ENCODE measurements around the gene GUCY1A1. TPM values are rescaled to one million over a fixed set of nuclear protein-coding genes. Genes with fewer than 3 reads are reported as not detected.

GUCY1A1 gene
- total RNA-seq, 1 donor from 2014 or later, result 29.4 TPM

DNA sequence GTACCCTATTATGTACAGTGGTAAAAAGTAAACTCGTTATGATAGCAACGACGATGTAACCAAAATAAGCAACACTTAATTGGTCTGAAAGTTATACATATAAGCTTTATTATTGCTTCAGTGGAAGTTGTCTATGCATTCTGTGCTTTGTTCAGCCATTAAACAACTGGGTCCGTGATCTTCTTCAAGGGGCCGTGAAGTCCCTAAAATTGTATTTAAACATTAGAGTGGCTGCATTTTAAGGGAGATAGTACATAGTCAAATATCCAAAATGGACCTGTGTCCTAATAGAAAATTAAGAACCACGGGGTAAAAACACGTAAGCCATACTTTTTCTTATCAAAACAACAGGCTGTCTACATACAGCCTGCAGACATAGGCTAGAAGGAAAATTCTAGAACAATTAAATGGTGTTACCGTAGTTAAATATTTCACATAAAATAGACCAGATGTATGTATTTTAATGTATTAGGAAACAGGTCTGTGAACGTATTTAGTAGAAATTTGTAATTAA is 2.1 kb downstream of the GUCY1A1 start:
- peaks cover 4% of the 10 kb centered on the region for H3K36me3 Mint-ChIP-seq (ENCODE audit: low read depth)
- no peak overlapping the region for H3K27ac Mint-ChIP-seq (ENCODE audit: unreplicated experiment)

DNA sequence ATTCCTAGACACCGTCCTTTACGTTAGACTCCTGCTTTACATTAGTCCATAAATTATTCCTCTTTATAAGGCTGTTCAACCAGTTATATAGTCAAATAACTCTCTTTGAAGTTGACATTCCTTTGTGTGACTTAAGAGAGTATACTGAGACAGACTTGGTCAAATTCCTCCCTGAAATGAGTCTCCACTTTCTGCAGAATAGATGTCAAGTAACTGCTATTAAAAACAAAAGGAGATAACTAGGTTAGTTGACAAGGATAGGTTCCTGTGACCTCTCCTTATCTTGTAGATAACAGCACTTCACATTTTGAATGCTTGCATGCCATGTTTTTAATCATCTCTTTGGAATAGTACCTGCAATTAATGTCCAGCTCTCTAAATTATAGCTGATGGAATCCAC is 5.7 kb downstream of the GUCY1A1 start:
- TF ChIP-seq CTCF (IDR thresholded peaks at IDR 0.05), result no peak
- H3K27ac Mint-ChIP-seq (ENCODE audit: unreplicated experiment), result no peak overlapping the region
- peaks cover 4% of the 10 kb centered on the region for H3K36me3 Mint-ChIP-seq (ENCODE audit: low read depth)
- no peaks in the 10 kb centered on the region for H3K9me3 Mint-ChIP-seq (ENCODE audit: low read depth)
- DNase-seq (ENCODE audit: low spot score), result no peak
- no peaks in the 10 kb centered on the region for H3K27me3 Mint-ChIP-seq (ENCODE audit: low read depth)
- no peak overlapping the region for H3K4me3 Mint-ChIP-seq (ENCODE audit: unreplicated experiment)
- H3K4me1 Mint-ChIP-seq (ENCODE audit: low read depth), result peaks cover 51% of the 10 kb centered on the region

More for the DNA sequence above, 2.1 kb downstream of the GUCY1A1 start:
- DNase-seq (ENCODE audit: low spot score), result no peak
- TF ChIP-seq CTCF (IDR thresholded peaks at IDR 0.05), result no peak
- Mint-ChIP-seq H3K9me3 (ENCODE audit: low read depth) (no peaks in the 10 kb centered on the region), H3K27me3 (ENCODE audit: low read depth) (peaks cover 1% of the 10 kb centered on the region), H3K4me1 (ENCODE audit: low read depth) (peaks cover 60% of the 10 kb centered on the region), H3K4me3 (ENCODE audit: unreplicated experiment) (peak overlapping the region; percentile 82)

DNA sequence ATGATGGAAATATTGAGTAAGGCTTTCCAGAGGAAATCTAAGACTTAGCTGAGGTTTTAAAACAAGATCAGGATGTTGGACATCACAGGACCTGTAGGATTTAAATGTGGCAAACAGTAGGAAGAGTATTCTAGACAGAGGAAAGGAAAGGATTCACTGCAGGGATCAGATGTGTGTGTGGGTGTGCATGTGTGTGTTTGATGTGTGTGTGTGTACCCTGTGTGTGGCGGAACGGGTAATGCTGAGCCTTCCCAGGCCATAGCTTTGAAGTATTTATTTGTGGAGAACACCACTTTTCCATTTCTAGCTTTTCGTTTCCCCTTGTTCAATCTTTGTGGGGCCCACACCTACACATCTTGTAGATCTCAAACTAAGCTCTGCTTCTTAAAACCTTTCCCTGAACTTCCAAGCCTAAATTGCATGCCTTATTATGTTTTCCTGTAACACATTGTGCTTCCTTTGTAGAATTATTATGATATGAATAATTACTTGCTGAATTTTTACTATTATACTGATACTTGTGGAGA is 6.9 kb downstream of the GUCY1A1 start:
- no peak for DNase-seq (ENCODE audit: low spot score)
- no peaks in the 10 kb centered on the region for H3K27me3 Mint-ChIP-seq (ENCODE audit: low read depth)
- TF ChIP-seq CTCF (IDR thresholded peaks at IDR 0.05), result no peak
- H3K27ac Mint-ChIP-seq (ENCODE audit: unreplicated experiment), result no peak overlapping the region
- peaks cover 4% of the 10 kb centered on the region for H3K36me3 Mint-ChIP-seq (ENCODE audit: low read depth)
- peaks cover 52% of the 10 kb centered on the region for H3K4me1 Mint-ChIP-seq (ENCODE audit: low read depth)
- H3K9me3 Mint-ChIP-seq (ENCODE audit: low read depth), result no peaks in the 10 kb centered on the region
- no peak overlapping the region for H3K4me3 Mint-ChIP-seq (ENCODE audit: unreplicated experiment)

- Mint-ChIP-seq H3K4me1 (ENCODE audit: low read depth) (peaks cover 55% of the 10 kb centered on the region), H3K9me3 (ENCODE audit: low read depth) (no peaks in the 10 kb centered on the region), H3K4me3 (ENCODE audit: unreplicated experiment) (no peak overlapping the region), H3K36me3 (ENCODE audit: low read depth) (peaks cover 4% of the 10 kb centered on the region), H3K27ac (ENCODE audit: unreplicated experiment) (no peak overlapping the region), H3K27me3 (ENCODE audit: low read depth) (no peaks in the 10 kb centered on the region)
- no peak for DNase-seq (ENCODE audit: low spot score)
- TF ChIP-seq CTCF (IDR thresholded peaks at IDR 0.05), result no peak
Observed at GRCh38 chr4:155674669-155675071, 8.0 kb downstream of the GUCY1A1 start.

GRCh38 chr4:155675709-155676429 is 9.2 kb downstream of the GUCY1A1 start:
- no peak for DNase-seq (ENCODE audit: low spot score)
- H3K36me3 Mint-ChIP-seq (ENCODE audit: low read depth), result peaks cover 2% of the 10 kb centered on the region

More at GRCh38 chr4:155675709-155676429, 9.2 kb downstream of the GUCY1A1 start:
- Mint-ChIP-seq H3K4me1 (ENCODE audit: low read depth) (peaks cover 54% of the 10 kb centered on the region), H3K4me3 (ENCODE audit: unreplicated experiment) (no peak overlapping the region), H3K27me3 (ENCODE audit: low read depth) (no peaks in the 10 kb centered on the region), H3K9me3 (ENCODE audit: low read depth) (no peaks in the 10 kb centered on the region), H3K27ac (ENCODE audit: unreplicated experiment) (no peak overlapping the region)
- TF ChIP-seq CTCF (IDR thresholded peaks at IDR 0.05), result no peak
